K562 (cell line): Measurements from ENCODE around the gene LINGO3. TPM values are rescaled to one million over a fixed set of nuclear protein-coding genes. Genes with fewer than 3 reads are reported as not detected.

Experiments used
- CBFB ChIP-seq: sonication (generic); formaldehyde crosslinking; IDR thresholded peaks from 2 replicates; pipeline ENCODE4 v1.4.0; 2020; ENCODE audit warnings: mild to moderate bottlenecking, missing genetic modification reagents
- FOXA3 ChIP-seq, 2 experiments: fragments of 450-650 bp in 1 of 2; sonication (generic) in 1 of 2; formaldehyde crosslinking; IDR thresholded peaks in 1 of 2; conservative IDR thresholded peaks in 1 of 2; 2 replicates each; pipeline versions ENCODE4 v1.4.0 to v1.8.0; 2020 to 2022; ENCODE audit warnings: mild to moderate bottlenecking in 2 of 2, missing genetic modification reagents in 1 of 2
- HIVEP1 ChIP-seq: fragments of 250-450 bp; sonication (Bioruptor Pico); IDR thresholded peaks from 2 replicates; pipeline ENCODE4 v1.4.0; 2020; ENCODE audit warnings: mild to moderate bottlenecking
- JUN ChIP-seq, 2 experiments: sonication (generic) in 1 of 2; formaldehyde crosslinking in 1 of 2; IDR thresholded peaks; 2 replicates each; pipeline versions ENCODE4 v1.6.1 to v1.8.0; 2012 to 2022; ENCODE audit warnings: borderline replicate concordance in 2 of 2, mild to moderate bottlenecking in 2 of 2, improper control_type of control experiment in 1 of 2, low read depth in 1 of 2, low read length in 1 of 2, missing genetic modification reagents in 1 of 2
- MIER1 ChIP-seq: fragments of 450-650 bp; IDR thresholded peaks from 2 replicates; pipeline ENCODE4 v1.6.1; 2016; ENCODE audit warnings: antibody characterized with exemption, mild to moderate bottlenecking, low read depth
- PBX2 ChIP-seq, 2 experiments: IDR thresholded peaks in 1 of 2; conservative IDR thresholded peaks in 1 of 2; 2 replicates each; pipeline ENCODE4 v1.6.1; 2016; ENCODE audit warnings: low read depth in 2 of 2, mild to moderate bottlenecking in 1 of 2, missing compliant biosample characterization in 1 of 2, missing genetic modification characterization in 1 of 2, moderate library complexity in 1 of 2
- POLR2AphosphoS2 ChIP-seq: IDR thresholded peaks from 2 replicates; pipeline ENCODE4 v1.6.1; 2012; ENCODE audit warnings: low read length, improper control_type of control experiment
- ZNF354B ChIP-seq: fragments of 250-450 bp; sonication (Bioruptor Pico); IDR thresholded peaks from 2 replicates; pipeline ENCODE4 v1.4.0; 2020
- polyA plus RNA-seq, 8 experiments: library from polyadenylated mRNA; depleted of rRNA in 4 of 8; stranded (reverse) in 5 of 8; unstranded in 3 of 8; fragments of >200 nt; fragmentation: Nextera tagmentation in 2 of 8; fragmentation: Illumina TruSeq in 1 of 8; extraction: Ambion mirVana in 2 of 8; extraction: Trizol in 1 of 8; gene quantifications; 2 replicates each; pipeline versions ENCODE4 v1.2.1 to v1.2.3, GENCODE V29; 2011 to 2014; ENCODE audit warnings: inconsistent platforms in 1 of 8, missing spikeins in 1 of 8
- total RNA-seq, 7 experiments: library from RNA; depleted of rRNA in 6 of 7; stranded (reverse); fragments of >200 nt in 6 of 7; fragmentation: Illumina TruSeq in 2 of 7; extraction: Trizol in 2 of 7; gene quantifications; 2 replicates each; pipeline versions ENCODE4 v1.2.1 to v1.2.3, GENCODE V29; 2011 to 2021; ENCODE audit warnings: low replicate concordance in 1 of 7
- TF ChIP-seq, protein P1 (sequence below): sonication (generic); formaldehyde crosslinking; IDR thresholded peaks from 2 replicates; pipeline ENCODE4 v1.5.0; 2020; ENCODE audit warnings: missing genetic modification reagents
- TF ChIP-seq, protein P2 (sequence below): fragments of 200-600 bp; sonication (generic); IDR thresholded peaks from one replicate; pipeline ENCODE4 v1.6.1; 2012; ENCODE audit warnings: mild to moderate bottlenecking, low read depth, low read length, inconsistent platforms

The LINGO3 gene
- total and polyA plus RNA-seq, 9 of the 15 experiments (the other 6 are each of a cell fraction or from before 2014, with no cell fraction given), result 0.03 to 0.05 (median 0.03) TPM; not detected in 6

DNA sequence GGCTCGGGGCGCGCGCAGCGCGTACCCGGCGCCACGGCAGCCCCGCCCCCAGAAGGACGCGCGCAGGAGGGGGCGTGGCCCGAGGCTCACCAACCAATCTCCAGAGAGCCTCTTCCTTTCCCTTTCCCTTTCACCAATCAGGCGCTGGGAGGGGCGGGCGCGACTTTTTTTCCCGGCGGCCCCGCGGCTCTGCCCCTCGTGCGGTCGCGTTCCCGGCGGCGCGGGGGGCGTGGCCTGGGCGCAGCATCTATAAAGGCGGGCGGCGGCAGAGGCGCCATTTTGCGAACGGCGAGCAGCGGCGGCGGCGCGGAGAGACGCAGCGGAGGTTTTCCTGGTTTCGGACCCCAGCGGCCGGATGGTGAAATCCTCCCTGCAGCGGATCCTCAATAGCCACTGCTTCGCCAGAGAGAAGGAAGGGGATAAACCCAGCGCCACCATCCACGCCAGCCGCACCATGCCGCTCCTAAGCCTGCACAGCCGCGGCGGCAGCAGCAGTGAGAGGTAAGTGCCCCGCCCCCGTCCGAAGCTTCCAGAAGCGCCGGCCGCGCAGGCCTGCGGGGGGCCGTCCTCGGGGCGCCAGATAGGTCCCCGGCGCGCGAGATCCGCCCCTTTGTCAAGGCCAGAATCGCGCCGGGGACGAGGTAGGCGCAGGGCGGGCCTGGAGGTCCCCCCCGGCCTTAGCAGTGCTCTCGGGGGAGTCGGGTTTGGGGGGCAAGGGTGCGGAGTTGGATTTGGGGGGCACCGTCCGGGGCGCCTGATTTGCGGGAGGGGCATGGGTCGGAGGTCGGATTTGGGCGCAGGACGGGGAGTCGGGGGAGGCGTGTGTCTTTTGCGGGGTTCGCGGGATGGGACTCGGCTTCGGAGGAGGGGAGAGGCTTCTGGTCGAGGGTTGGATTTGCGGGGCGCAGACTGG is 38.5 kb downstream of the LINGO3 start (continued):
- no peak for TF ChIP-seq PBX2 (CRISPR knock-in tag; IDR thresholded peaks at IDR 0.05; ENCODE audit: low read depth)
- TF ChIP-seq PBX2 (tag; conservative IDR thresholded peaks at IDR 0.05; ENCODE audit: low read depth), result no peak
- no peak for TF ChIP-seq FOXA3 (CRISPR knock-in tag; conservative IDR thresholded peaks at IDR 0.05 in 1 of 2, IDR thresholded peaks at IDR 0.05 in 1 of 2)
- TF ChIP-seq, protein P1, sequence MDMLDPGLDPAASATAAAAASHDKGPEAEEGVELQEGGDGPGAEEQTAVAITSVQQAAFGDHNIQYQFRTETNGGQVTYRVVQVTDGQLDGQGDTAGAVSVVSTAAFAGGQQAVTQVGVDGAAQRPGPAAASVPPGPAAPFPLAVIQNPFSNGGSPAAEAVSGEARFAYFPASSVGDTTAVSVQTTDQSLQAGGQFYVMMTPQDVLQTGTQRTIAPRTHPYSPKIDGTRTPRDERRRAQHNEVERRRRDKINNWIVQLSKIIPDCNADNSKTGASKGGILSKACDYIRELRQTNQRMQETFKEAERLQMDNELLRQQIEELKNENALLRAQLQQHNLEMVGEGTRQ (CRISPR knock-in tag), result no peak
- peak; percentile 50; the same call in 1 of the 2 replicates for TF ChIP-seq MIER1
- TF ChIP-seq JUN (IDR thresholded peaks at IDR 0.05; ENCODE audit: borderline replicate concordance, low read depth, low read length), result no peak
- TF ChIP-seq JUN (CRISPR knock-in tag; IDR thresholded peaks at IDR 0.05; ENCODE audit: borderline replicate concordance), result no peak
- no peak for TF ChIP-seq CBFB (CRISPR knock-in tag)
- TF ChIP-seq HIVEP1 (CRISPR knock-in tag), result no peak
- TF ChIP-seq POLR2AphosphoS2, result peak; percentile 96; the same call in 1 of the 2 replicates
- TF ChIP-seq ZNF354B (CRISPR knock-in tag), result no peak
- TF ChIP-seq, protein P2, sequence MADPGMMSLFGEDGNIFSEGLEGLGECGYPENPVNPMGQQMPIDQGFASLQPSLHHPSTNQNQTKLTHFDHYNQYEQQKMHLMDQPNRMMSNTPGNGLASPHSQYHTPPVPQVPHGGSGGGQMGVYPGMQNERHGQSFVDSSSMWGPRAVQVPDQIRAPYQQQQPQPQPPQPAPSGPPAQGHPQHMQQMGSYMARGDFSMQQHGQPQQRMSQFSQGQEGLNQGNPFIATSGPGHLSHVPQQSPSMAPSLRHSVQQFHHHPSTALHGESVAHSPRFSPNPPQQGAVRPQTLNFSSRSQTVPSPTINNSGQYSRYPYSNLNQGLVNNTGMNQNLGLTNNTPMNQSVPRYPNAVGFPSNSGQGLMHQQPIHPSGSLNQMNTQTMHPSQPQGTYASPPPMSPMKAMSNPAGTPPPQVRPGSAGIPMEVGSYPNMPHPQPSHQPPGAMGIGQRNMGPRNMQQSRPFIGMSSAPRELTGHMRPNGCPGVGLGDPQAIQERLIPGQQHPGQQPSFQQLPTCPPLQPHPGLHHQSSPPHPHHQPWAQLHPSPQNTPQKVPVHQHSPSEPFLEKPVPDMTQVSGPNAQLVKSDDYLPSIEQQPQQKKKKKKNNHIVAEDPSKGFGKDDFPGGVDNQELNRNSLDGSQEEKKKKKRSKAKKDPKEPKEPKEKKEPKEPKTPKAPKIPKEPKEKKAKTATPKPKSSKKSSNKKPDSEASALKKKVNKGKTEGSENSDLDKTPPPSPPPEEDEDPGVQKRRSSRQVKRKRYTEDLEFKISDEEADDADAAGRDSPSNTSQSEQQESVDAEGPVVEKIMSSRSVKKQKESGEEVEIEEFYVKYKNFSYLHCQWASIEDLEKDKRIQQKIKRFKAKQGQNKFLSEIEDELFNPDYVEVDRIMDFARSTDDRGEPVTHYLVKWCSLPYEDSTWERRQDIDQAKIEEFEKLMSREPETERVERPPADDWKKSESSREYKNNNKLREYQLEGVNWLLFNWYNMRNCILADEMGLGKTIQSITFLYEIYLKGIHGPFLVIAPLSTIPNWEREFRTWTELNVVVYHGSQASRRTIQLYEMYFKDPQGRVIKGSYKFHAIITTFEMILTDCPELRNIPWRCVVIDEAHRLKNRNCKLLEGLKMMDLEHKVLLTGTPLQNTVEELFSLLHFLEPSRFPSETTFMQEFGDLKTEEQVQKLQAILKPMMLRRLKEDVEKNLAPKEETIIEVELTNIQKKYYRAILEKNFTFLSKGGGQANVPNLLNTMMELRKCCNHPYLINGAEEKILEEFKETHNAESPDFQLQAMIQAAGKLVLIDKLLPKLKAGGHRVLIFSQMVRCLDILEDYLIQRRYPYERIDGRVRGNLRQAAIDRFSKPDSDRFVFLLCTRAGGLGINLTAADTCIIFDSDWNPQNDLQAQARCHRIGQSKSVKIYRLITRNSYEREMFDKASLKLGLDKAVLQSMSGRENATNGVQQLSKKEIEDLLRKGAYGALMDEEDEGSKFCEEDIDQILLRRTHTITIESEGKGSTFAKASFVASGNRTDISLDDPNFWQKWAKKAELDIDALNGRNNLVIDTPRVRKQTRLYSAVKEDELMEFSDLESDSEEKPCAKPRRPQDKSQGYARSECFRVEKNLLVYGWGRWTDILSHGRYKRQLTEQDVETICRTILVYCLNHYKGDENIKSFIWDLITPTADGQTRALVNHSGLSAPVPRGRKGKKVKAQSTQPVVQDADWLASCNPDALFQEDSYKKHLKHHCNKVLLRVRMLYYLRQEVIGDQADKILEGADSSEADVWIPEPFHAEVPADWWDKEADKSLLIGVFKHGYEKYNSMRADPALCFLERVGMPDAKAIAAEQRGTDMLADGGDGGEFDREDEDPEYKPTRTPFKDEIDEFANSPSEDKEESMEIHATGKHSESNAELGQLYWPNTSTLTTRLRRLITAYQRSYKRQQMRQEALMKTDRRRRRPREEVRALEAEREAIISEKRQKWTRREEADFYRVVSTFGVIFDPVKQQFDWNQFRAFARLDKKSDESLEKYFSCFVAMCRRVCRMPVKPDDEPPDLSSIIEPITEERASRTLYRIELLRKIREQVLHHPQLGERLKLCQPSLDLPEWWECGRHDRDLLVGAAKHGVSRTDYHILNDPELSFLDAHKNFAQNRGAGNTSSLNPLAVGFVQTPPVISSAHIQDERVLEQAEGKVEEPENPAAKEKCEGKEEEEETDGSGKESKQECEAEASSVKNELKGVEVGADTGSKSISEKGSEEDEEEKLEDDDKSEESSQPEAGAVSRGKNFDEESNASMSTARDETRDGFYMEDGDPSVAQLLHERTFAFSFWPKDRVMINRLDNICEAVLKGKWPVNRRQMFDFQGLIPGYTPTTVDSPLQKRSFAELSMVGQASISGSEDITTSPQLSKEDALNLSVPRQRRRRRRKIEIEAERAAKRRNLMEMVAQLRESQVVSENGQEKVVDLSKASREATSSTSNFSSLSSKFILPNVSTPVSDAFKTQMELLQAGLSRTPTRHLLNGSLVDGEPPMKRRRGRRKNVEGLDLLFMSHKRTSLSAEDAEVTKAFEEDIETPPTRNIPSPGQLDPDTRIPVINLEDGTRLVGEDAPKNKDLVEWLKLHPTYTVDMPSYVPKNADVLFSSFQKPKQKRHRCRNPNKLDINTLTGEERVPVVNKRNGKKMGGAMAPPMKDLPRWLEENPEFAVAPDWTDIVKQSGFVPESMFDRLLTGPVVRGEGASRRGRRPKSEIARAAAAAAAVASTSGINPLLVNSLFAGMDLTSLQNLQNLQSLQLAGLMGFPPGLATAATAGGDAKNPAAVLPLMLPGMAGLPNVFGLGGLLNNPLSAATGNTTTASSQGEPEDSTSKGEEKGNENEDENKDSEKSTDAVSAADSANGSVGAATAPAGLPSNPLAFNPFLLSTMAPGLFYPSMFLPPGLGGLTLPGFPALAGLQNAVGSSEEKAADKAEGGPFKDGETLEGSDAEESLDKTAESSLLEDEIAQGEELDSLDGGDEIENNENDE, result no peak
